DOHH2 (cell line): ENCODE data around the gene OSBPL10.

ENCODE experiments used
- EZH2phosphoT487 ChIP-seq: fragments of 200-600 bp; sonication (generic); IDR thresholded peaks from 2 replicates; pipeline ENCODE4 v1.6.1; 2017; ENCODE audit warnings: borderline replicate concordance, mild to moderate bottlenecking, antibody characterized with exemption, low read length, moderate library complexity, mixed read lengths
- TF ChIP-seq, protein P1 (sequence below): fragments of 200-600 bp; sonication (generic); IDR thresholded peaks from one replicate; pipeline ENCODE4 v1.5.1; 2014; ENCODE audit warnings: antibody characterized with exemption, mild to moderate bottlenecking, low read depth, low read length; ENCODE audit not compliant: poor library complexity, severe bottlenecking

DNA sequence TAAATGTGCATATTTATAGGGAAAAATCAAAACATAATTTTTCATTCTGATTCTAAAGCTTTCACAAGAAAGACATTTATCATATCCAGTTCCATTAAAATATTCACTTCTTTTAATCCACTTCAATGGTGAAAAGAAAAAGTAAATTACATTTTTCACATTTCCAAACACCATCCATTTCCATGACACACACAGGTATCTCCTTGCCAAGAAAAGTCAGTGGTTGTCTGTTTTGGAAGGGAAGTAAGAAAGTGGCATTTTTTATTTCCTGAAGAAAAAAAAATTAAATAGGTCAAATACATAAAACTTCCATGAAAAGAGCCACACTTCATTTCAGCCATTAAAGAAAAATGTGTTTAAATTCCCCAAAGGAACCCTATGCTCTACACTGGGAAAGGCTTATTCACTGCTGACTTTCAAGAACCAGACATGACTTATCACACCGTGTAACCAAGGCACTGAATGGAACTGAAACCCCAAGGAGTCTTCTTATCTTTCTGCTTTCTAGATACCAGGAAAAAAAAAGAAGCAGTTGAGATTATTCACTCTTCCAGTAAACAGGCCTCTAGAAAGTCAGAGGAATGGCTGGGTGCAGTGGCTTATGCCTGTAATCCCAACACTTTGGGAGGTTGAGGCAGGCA, 44.5 kb downstream of the OSBPL10 start:
- TF ChIP-seq, protein P1, sequence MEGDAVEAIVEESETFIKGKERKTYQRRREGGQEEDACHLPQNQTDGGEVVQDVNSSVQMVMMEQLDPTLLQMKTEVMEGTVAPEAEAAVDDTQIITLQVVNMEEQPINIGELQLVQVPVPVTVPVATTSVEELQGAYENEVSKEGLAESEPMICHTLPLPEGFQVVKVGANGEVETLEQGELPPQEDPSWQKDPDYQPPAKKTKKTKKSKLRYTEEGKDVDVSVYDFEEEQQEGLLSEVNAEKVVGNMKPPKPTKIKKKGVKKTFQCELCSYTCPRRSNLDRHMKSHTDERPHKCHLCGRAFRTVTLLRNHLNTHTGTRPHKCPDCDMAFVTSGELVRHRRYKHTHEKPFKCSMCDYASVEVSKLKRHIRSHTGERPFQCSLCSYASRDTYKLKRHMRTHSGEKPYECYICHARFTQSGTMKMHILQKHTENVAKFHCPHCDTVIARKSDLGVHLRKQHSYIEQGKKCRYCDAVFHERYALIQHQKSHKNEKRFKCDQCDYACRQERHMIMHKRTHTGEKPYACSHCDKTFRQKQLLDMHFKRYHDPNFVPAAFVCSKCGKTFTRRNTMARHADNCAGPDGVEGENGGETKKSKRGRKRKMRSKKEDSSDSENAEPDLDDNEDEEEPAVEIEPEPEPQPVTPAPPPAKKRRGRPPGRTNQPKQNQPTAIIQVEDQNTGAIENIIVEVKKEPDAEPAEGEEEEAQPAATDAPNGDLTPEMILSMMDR: no peak
- TF ChIP-seq EZH2phosphoT487: no peak
